ENCODE results near the gene TRIM13. TPM values are rescaled to one million over a fixed set of nuclear protein-coding genes. Genes with fewer than 3 reads are reported as not detected.

Gene TRIM13
- total and polyA plus RNA-seq, 2 donors (not counting 1 experiment from before 2014, with no cell fraction given): 21.1 to 24.4 TPM

GRCh38 chr13:50012396-50013169 is 15.7 kb downstream of the TRIM13 start:
- no peak overlapping the region for H3K9ac ChIP-seq (ENCODE audit: insufficient read depth, low read length)
- H4K20me1 ChIP-seq (ENCODE audit: control insufficient read depth, extremely low read depth, insufficient read depth, low read length): no peaks in the 10 kb centered on the region
- no peaks in the 10 kb centered on the region for H3K36me3 ChIP-seq (ENCODE audit: control insufficient read depth, insufficient read depth, low read length)
- no peaks in the 10 kb centered on the region for H3K9me3 ChIP-seq (ENCODE audit: control insufficient read depth, insufficient read depth, low read depth, low read length)
- peaks cover 19% of the 10 kb centered on the region for H3K79me2 ChIP-seq (ENCODE audit: control insufficient read depth, insufficient read depth, low read length)
- H3K4me2 ChIP-seq (ENCODE audit: extremely low read depth, insufficient read depth, low read length): no peak overlapping the region
- H2AFZ ChIP-seq (ENCODE audit: low read length): no peak overlapping the region
- DNase-seq (ENCODE audit: low read depth in 2 of 2): peak in 1 of 2 donors; percentile 31
- no peaks in the 10 kb centered on the region for H3K27me3 ChIP-seq (ENCODE audit: control insufficient read depth, insufficient read depth, low read length)
- no peak for TF ChIP-seq CTCF (conservative IDR thresholded peaks at IDR 0.05 in 1 of 2, IDR thresholded peaks at IDR 0.05 in 1 of 2; ENCODE audit: low read depth in 1 of 2, low read length in 2 of 2)
- no peak for TF ChIP-seq EZH2 (IDR thresholded peaks at IDR 0.05; ENCODE audit: low read length, missing control alignments)
- no peak overlapping the region for H3K27ac ChIP-seq (ENCODE audit: insufficient read depth, low read length)
- no peaks in the 10 kb centered on the region for H3K4me1 ChIP-seq (ENCODE audit: control insufficient read depth, extremely low read depth, insufficient read depth, low read length)
- H3K4me3 ChIP-seq (replicated peaks in 1 of 4; ENCODE audit: control extremely low read depth in 1 of 4, insufficient read depth in 1 of 4, low read depth in 3 of 4, low read length in 4 of 4): no peak overlapping the region

GRCh38 chr13:50014386-50014785 is 17.5 kb downstream of the TRIM13 start:
- no peak for TF ChIP-seq CTCF (conservative IDR thresholded peaks at IDR 0.05 in 1 of 2, IDR thresholded peaks at IDR 0.05 in 1 of 2; ENCODE audit: low read depth in 1 of 2, low read length in 2 of 2)
- TF ChIP-seq EZH2 (IDR thresholded peaks at IDR 0.05; ENCODE audit: low read length, missing control alignments): no peak
- H3K27ac ChIP-seq (ENCODE audit: insufficient read depth, low read length): no peak overlapping the region
- no peak for DNase-seq (ENCODE audit: low read depth in 2 of 2)
- H4K20me1 ChIP-seq (ENCODE audit: control insufficient read depth, extremely low read depth, insufficient read depth, low read length): no peaks in the 10 kb centered on the region
- no peak overlapping the region for H3K4me2 ChIP-seq (ENCODE audit: extremely low read depth, insufficient read depth, low read length)
- H3K4me3 ChIP-seq (replicated peaks in 1 of 4; ENCODE audit: control extremely low read depth in 1 of 4, insufficient read depth in 1 of 4, low read depth in 3 of 4, low read length in 4 of 4): no peak overlapping the region
- no peaks in the 10 kb centered on the region for H3K27me3 ChIP-seq (ENCODE audit: control insufficient read depth, insufficient read depth, low read length)
- peaks cover 12% of the 10 kb centered on the region for H3K79me2 ChIP-seq (ENCODE audit: control insufficient read depth, insufficient read depth, low read length)
- no peaks in the 10 kb centered on the region for H3K4me1 ChIP-seq (ENCODE audit: control insufficient read depth, extremely low read depth, insufficient read depth, low read length)
- no peaks in the 10 kb centered on the region for H3K36me3 ChIP-seq (ENCODE audit: control insufficient read depth, insufficient read depth, low read length)
- no peaks in the 10 kb centered on the region for H3K9me3 ChIP-seq (ENCODE audit: control insufficient read depth, insufficient read depth, low read depth, low read length)
- no peak overlapping the region for H2AFZ ChIP-seq (ENCODE audit: low read length)
- H3K9ac ChIP-seq (ENCODE audit: insufficient read depth, low read length): no peak overlapping the region

GRCh38 chr13:50015258-50015657 is 18.4 kb downstream of the TRIM13 start, which contains the start of gene KCNRG:
Gene KCNRG, plus strand, starts transcription at chr13:50015444. Its CDS starts 50 bp downstream, at chr13:50015494.
- Histone ChIP-seq H3K27ac (ENCODE audit: insufficient read depth, low read length) (peak within 1 kb of the TSS; percentile 11), H3K36me3 (ENCODE audit: control insufficient read depth, insufficient read depth, low read length) (peaks cover 1% of the 10 kb centered on the region), H3K9ac (ENCODE audit: insufficient read depth, low read length) (no peak within 1 kb of the TSS), H2AFZ (ENCODE audit: low read length) (no peak within 1 kb of the TSS), H3K4me2 (ENCODE audit: extremely low read depth, insufficient read depth, low read length) (no peak within 1 kb of the TSS), H3K79me2 (ENCODE audit: control insufficient read depth, insufficient read depth, low read length) (peaks cover 9% of the 10 kb centered on the region), H3K4me3 (replicated peaks in 1 of 4; ENCODE audit: control extremely low read depth in 1 of 4, insufficient read depth in 1 of 4, low read depth in 3 of 4, low read length in 4 of 4) (no peak within 1 kb of the TSS), H3K4me1 (ENCODE audit: control insufficient read depth, extremely low read depth, insufficient read depth, low read length) (no peaks in the 10 kb centered on the region), H3K27me3 (ENCODE audit: control insufficient read depth, insufficient read depth, low read length) (no peaks in the 10 kb centered on the region), H3K9me3 (ENCODE audit: control insufficient read depth, insufficient read depth, low read depth, low read length) (no peaks in the 10 kb centered on the region), H4K20me1 (ENCODE audit: control insufficient read depth, extremely low read depth, insufficient read depth, low read length) (no peaks in the 10 kb centered on the region)
- no peak for TF ChIP-seq CTCF (conservative IDR thresholded peaks at IDR 0.05 in 1 of 2, IDR thresholded peaks at IDR 0.05 in 1 of 2; ENCODE audit: low read depth in 1 of 2, low read length in 2 of 2)
- no peak for TF ChIP-seq EZH2 (IDR thresholded peaks at IDR 0.05; ENCODE audit: low read length, missing control alignments)
- DNase-seq (ENCODE audit: low read depth in 2 of 2): peak; percentile 20 to 44

Measured in fibroblast of lung (primary cell).